ENCODE data around the gene PTCD1. TPM values are rescaled to one million over a fixed set of nuclear protein-coding genes. Genes with fewer than 3 reads are reported as not detected.
"Not testable (repeated sequence)": the region's sequence is repeated elsewhere in the genome, so short reads cannot be mapped to it uniquely, and the experiment has no call there.

The PTCD1 gene
- total RNA-seq, 1 donor from 2014 or later = 7.6 TPM

DNA sequence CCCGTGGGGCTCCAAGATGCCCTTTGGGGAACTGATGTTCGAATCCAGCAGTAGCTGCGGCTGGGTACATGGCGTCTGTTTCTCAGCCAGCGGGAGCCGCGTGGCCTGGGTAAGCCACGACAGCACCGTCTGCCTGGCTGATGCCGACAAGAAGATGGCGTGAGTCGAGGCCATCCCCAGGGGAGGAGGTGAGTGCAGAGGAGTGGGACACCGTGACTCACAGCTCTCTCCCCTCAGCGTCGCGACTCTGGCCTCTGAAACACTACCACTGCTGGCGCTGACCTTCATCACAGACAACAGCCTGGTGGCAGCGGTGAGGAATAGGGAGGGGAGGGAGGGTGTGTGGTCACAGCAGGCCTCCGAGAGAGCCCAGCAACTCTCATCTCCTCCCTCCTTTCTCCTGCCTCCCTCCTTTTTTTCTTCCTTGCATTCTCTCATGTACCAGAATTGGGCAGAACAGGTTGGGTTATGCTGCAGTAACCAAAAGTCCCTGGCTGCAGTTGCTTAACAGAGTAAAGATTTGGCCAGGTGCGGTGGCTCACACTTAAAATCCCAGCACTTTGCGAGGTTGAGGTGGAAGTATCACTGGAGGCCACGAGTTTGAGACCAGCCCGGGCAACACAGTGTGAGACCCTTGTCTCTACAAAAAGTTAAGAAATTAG is 47.5 kb downstream of the PTCD1 start:
- no peak for DNase-seq (ENCODE audit: extremely low read depth, low read depth, low spot score)

DNA sequence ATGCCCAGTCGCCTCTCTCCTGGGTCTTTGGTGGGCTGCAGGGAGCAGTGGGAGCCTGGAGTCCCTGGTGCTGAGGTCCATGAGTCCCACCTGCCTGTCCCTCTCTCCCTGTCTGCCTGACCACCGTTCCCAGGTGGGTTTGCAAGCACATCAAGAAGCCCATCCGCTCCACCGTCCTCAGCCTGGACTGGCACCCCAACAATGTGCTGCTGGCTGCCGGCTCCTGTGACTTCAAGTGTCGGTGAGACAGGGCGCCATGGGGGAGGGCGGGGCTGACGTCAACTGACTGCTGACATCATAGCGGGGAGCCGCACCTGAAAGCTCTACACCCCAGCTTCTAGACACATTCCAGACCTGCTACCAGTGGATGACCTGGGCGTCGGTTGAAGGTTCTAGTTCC is 48.8 kb downstream of the PTCD1 start:
- no peak for DNase-seq (ENCODE audit: extremely low read depth, low read depth, low spot score)

GRCh38 chr7:99387912-99388311 is 50.7 kb downstream of the PTCD1 start:
- no peak for DNase-seq (ENCODE audit: extremely low read depth, low read depth, low spot score)

DNA sequence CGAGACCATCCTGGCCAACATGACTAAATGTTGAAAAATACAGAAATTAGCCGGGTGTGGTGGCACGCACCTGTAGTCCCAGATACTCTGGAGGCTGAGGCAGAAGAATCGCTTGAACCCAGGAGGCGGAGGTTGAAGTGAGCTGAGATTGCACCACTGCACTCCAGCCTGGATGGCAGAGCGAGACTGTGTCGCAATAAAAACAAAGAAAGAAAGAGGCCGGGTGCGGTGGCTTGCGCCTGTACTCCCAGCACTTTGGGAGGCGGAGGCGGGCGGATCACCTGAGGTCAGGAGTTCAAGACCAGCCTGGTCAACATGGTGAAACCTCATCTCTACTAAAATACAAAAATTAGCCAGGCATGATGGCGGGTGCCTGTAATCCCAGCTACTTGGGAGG is 51.4 kb downstream of the PTCD1 start:
- DNase-seq (ENCODE audit: extremely low read depth, low read depth, low spot score) = not testable (repeated sequence)

- DNase-seq (ENCODE audit: extremely low read depth, low read depth, low spot score) = no peak
Measured at GRCh38 chr7:99386584-99387238, 51.9 kb downstream of the PTCD1 start.

- DNase-seq (ENCODE audit: extremely low read depth, low read depth, low spot score) = no peak
Measured at GRCh38 chr7:99385564-99385963, 53.0 kb downstream of the PTCD1 start.

DNA sequence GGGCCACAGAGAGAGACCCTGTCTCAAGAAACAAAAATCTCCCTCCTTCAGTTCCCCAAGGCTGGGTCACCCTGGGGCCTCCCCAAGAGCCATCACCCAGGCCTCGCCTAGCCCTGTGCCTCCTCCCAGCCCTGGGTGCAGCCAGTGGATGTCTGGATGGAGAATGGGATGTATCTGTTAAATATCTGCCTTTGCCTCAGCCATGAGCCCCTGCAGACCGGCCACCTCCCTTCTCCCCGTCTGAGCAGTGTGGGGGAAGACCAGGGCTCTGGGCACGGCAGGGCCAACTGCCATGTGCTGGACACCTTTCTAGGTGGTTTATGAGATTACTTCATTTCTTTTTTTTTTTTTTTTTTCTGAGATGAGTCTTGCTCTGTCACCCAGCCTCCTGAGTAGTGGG is 54.1 kb downstream of the PTCD1 start:
- DNase-seq (ENCODE audit: extremely low read depth, low read depth, low spot score) = no peak

DNA sequence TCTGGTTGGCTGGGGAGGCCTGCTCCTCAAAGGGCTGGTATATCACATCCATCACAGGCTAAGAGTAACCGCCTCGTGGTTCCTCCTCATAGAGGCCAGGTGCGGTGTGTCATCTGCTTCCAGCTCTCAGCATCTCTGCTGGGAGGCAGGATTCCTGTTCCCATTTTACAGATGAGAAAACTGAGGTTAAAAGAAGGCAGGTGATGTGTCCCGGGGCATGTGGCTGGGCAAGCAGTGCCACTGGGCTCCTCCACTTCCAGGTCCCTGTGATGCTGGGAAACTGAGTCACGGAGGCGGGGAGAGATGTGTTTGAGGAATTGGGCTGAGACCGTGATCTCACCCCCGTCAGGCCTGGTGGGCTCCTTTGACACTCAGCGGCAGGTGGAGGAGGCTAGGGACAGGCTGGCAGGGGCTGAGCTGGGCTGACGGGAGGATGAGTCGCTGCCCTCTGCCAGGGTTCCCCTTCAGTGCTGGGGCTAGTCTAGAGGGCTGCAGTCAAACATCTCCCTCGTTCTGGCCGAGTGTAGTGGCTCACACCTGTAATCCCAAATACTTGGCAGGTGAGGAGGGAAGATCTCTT is 54.7 kb downstream of the PTCD1 start:
- no peak for DNase-seq (ENCODE audit: extremely low read depth, low read depth, low spot score)

- no peak for DNase-seq (ENCODE audit: extremely low read depth, low read depth, low spot score)
Measured at GRCh38 chr7:99383203-99383602, 55.4 kb downstream of the PTCD1 start.

GRCh38 chr7:99381664-99382075 is 56.9 kb downstream of the PTCD1 start:
- DNase-seq (ENCODE audit: extremely low read depth, low read depth, low spot score) = no peak

GRCh38 chr7:99380823-99381663 is 57.6 kb downstream of the PTCD1 start:
- no peak for DNase-seq (ENCODE audit: extremely low read depth, low read depth, low spot score)

- no peak for DNase-seq (ENCODE audit: extremely low read depth, low read depth, low spot score)
Measured at GRCh38 chr7:99380032-99380822, 58.4 kb downstream of the PTCD1 start.

GRCh38 chr7:99379693-99380031 is 58.9 kb downstream of the PTCD1 start:
- not testable (repeated sequence) for DNase-seq (ENCODE audit: extremely low read depth, low read depth, low spot score)

GRCh38 chr7:99379043-99379577 is 59.5 kb downstream of the PTCD1 start:
- peak; percentile 89 for DNase-seq (ENCODE audit: extremely low read depth, low read depth, low spot score)

GRCh38 chr7:99375070-99375807 is 63.4 kb downstream of the PTCD1 start:
- no peak for DNase-seq (ENCODE audit: extremely low read depth, low read depth, low spot score)

GRCh38 chr7:99374111-99375064 is 64.2 kb downstream of the PTCD1 start, which contains the start of gene ARPC1B:
TSS of gene ARPC1B (plus strand) at chr7:99374730. CDS start at chr7:99385715, 10,985 bp downstream.
- DNase-seq (ENCODE audit: extremely low read depth, low read depth, low spot score) = no peak

- DNase-seq (ENCODE audit: extremely low read depth, low read depth, low spot score) = no peak
Measured at GRCh38 chr7:99373091-99374066, 65.2 kb downstream of the PTCD1 start.

Measured in glomerular endothelial cell (primary cell).